HFFc6 (cell line): Measurements from ENCODE around the gene VPS16. TPM values are rescaled to one million over a fixed set of nuclear protein-coding genes. Genes with fewer than 3 reads are reported as not detected.

ENCODE experiments used
- DNase-seq: peaks from one replicate; pipeline ENCODE4 v3.0.0-alpha.2; 2018
- H3K27ac Mint-ChIP-seq: 2 replicates; pipeline ENCODE4 v1.8.0; 2020; ENCODE audit warnings: mild to moderate bottlenecking, mixed read lengths
- H3K27me3 Mint-ChIP-seq: 2 replicates; pipeline ENCODE4 v1.8.0; 2021; ENCODE audit warnings: mild to moderate bottlenecking, moderate library complexity, mixed read lengths; ENCODE audit not compliant: insufficient read depth
- H3K36me3 Mint-ChIP-seq: 2 replicates; pipeline ENCODE4 v1.8.0; 2021; ENCODE audit warnings: low read depth, mixed read lengths
- H3K4me1 Mint-ChIP-seq: 2 replicates; pipeline ENCODE4 v1.8.0; 2020; ENCODE audit warnings: low read depth, mixed read lengths
- H3K4me3 Mint-ChIP-seq: 2 replicates; pipeline ENCODE4 v1.8.0; 2020; ENCODE audit warnings: mild to moderate bottlenecking, moderate library complexity, mixed read lengths
- H3K9me3 Mint-ChIP-seq: 2 replicates; pipeline ENCODE4 v1.8.0; 2020; ENCODE audit warnings: mild to moderate bottlenecking, mixed read lengths
- CTCF ChIP-seq: fragments of 200-600 bp; sonication (generic); IDR thresholded peaks from 2 replicates; pipeline ENCODE4 v1.5.0; 2021; ENCODE audit warnings: antibody characterized with exemption, mild to moderate bottlenecking
- total RNA-seq, 6 experiments: library from RNA; stranded (reverse); fragmentation: NEBNext Ultra II Directional; extraction: Animal tissue kit (Norgen Biotek cat#: 25700); gene quantifications; 2 replicates in 1 of 6; 3 replicates in 5 of 6; pipeline ENCODE4 v1.2.3, GENCODE V29; 2021

The VPS16 gene
- total RNA-seq, 6 experiments from 2014 or later, result 30.6 to 36.3 (median 35.2) TPM

GRCh38 chr20:2859330-2860121 lies 19.0 kb downstream of the VPS16 start:
- Mint-ChIP-seq H3K9me3 (no peaks in the 10 kb centered on the region), H3K27ac (peak overlapping the region; percentile 74), H3K36me3 (0 out of 2 replicates have a peak, but pooled peaks cover 6% of the 10 kb centered on the region), H3K27me3 (peaks cover 5% of the 10 kb centered on the region; the same call in 1 of the 2 replicates), H3K4me1 (peaks cover 16% of the 10 kb centered on the region), H3K4me3 (no peak overlapping the region)
- peak; percentile 41 for DNase-seq
- no peak for TF ChIP-seq CTCF

- H3K36me3 Mint-ChIP-seq, result 0 out of 2 replicates have a peak, but pooled peaks cover 6% of the 10 kb centered on the region
- H3K27ac Mint-ChIP-seq, result no peak overlapping the region
- peaks cover 5% of the 10 kb centered on the region; the same call in 1 of the 2 replicates for H3K27me3 Mint-ChIP-seq
- DNase-seq, result no peak
- H3K4me3 Mint-ChIP-seq, result no peak overlapping the region
- no peaks in the 10 kb centered on the region for H3K9me3 Mint-ChIP-seq
- H3K4me1 Mint-ChIP-seq, result peaks cover 21% of the 10 kb centered on the region
- no peak for TF ChIP-seq CTCF
Observed at GRCh38 chr20:2864626-2865025, 24.1 kb downstream of the VPS16 start.

GRCh38 chr20:2865101-2865500 lies 24.6 kb downstream of the VPS16 start:
- H3K4me3 Mint-ChIP-seq, result no peak overlapping the region
- 0 out of 2 replicates have a peak, but pooled peaks cover 6% of the 10 kb centered on the region for H3K36me3 Mint-ChIP-seq
- H3K9me3 Mint-ChIP-seq, result no peaks in the 10 kb centered on the region
- TF ChIP-seq CTCF, result no peak
- peaks cover 20% of the 10 kb centered on the region for H3K4me1 Mint-ChIP-seq
- DNase-seq, result no peak
- H3K27me3 Mint-ChIP-seq, result peaks cover 5% of the 10 kb centered on the region; the same call in 1 of the 2 replicates
- no peak overlapping the region for H3K27ac Mint-ChIP-seq

GRCh38 chr20:2865630-2866029 lies 25.1 kb downstream of the VPS16 start:
- Mint-ChIP-seq H3K36me3 (0 out of 2 replicates have a peak, but pooled peaks cover 6% of the 10 kb centered on the region), H3K9me3 (no peaks in the 10 kb centered on the region), H3K4me3 (no peak overlapping the region), H3K27me3 (peaks cover 5% of the 10 kb centered on the region; the same call in 1 of the 2 replicates), H3K4me1 (peaks cover 25% of the 10 kb centered on the region), H3K27ac (no peak overlapping the region)
- no peak for DNase-seq
- TF ChIP-seq CTCF, result no peak

GRCh38 chr20:2866236-2866635 lies 25.7 kb downstream of the VPS16 start:
- 0 out of 2 replicates have a peak, but pooled peaks cover 2% of the 10 kb centered on the region for H3K36me3 Mint-ChIP-seq
- DNase-seq, result no peak
- peaks cover 3% of the 10 kb centered on the region; the same call in 1 of the 2 replicates for H3K27me3 Mint-ChIP-seq
- H3K4me1 Mint-ChIP-seq, result peaks cover 31% of the 10 kb centered on the region
- no peak overlapping the region for H3K27ac Mint-ChIP-seq
- H3K9me3 Mint-ChIP-seq, result no peaks in the 10 kb centered on the region
- TF ChIP-seq CTCF, result no peak
- no peak overlapping the region for H3K4me3 Mint-ChIP-seq
